T follicular helper cell (primary cell): ENCODE data around the gene ADAT3.

Source experiments
- DNase-seq: peaks from one replicate; pipeline ENCODE4 v3.0.0-alpha.2; 2020; ENCODE audit warnings: low read depth

ADAT3 gene

DNA sequence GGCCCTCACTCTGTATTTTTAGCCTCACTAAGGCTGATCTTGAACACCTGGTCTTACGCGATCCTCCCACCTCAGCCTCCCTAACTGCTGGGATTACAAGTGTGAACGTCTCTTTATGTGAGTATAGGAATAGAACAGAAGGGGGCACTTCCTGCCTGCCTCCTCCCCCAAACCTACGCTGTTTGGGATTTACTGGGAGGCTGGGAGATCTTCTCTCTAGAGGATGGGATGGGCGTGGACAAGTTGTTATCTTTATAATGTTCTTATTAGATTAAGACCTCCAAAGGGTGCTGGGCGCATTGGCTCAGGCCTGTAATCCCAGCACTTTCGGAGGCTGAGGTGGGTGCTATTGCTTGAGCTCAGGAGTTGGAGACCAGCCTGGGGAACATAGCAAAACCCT, 32.9 kb downstream of the ADAT3 start:
- no peak for DNase-seq

GRCh38 chr19:1941146-1942077, 36.2 kb downstream of the ADAT3 start, which contains the start of gene CSNK1G2:
Gene CSNK1G2, plus strand, starts transcription at chr19:1941172. Its CDS starts 28,601 bp downstream, at chr19:1969773.
- DNase-seq, result peak; percentile 19

GRCh38 chr19:1942078-1942933, 37.1 kb downstream of the ADAT3 start:
- DNase-seq, result peak; percentile 71

DNA sequence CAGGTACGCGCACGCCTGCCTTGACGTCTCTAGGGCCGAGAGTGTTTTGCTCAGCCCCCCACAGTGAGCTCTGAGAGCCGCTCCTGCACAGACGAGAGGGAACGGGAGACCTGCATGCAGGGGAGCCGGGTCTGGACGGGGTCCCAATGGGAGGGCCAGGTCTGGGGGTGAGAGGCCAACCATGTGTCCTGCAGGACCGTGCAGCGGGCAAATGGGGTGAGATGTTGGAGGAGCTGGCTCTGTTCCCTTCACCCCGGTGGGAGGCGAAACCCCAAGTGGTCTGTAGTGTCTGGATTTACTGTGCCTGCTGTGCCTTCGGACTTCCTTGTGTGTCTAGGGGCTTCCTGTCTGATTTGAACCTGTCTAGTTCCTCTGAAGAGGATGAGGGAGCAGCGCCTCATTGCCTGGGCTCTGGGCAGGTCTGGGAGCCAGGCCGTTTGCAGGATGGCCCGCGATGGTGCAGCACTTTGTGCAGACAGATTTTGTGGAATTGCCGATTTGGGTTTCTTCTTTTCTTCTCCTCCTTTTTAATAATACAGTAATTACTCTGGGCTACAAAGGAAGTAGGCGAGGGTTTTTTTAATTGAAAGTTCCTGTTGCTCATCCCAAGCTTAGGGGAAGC, 37.8 kb downstream of the ADAT3 start:
- DNase-seq, result no peak

GRCh38 chr19:1943661-1944087, 38.5 kb downstream of the ADAT3 start:
- no peak for DNase-seq

DNA sequence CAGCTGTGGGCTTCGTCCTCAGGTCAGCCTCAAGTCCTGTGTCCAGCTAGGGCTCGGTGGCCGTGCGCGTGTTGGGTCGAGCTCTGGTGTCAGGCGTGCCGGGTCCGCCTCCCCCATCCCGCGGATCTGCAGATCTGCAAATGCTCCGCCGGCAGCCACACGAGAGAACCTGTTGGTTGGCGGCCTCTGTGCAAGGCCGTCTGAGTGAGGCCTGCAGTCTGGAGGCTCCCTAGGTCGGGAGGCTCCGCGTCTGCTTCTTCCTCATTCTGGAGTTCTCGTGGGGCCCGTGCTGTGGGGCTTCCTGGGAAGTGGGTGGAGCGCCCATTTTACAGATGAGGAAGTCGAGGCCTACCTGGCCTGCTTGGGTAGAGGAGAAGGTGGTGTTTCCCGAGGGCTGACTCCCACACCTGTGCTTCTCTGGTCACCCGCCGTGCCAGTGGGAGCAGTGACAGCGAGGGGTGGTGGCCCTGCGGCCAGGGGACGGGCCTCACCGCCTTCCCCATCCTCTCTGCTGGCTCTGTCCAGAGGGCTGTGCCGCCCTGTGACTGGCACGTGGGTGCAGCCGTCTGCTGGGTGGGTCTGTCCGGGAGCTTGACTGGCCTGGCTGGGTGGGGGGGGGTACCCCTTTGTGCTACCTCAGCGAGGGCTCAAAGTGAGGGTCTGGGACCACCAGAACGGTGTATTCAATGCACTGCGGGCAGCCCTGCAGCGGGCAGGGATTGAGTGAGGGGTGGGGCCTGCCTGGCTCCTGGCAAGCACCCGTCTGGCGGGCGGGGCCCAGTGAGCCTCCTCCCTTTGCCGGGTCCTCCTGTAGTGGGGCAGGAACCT, 39.1 kb downstream of the ADAT3 start:
- DNase-seq, result no peak

GRCh38 chr19:1944916-1945561, 39.8 kb downstream of the ADAT3 start:
- no peak for DNase-seq

- DNase-seq, result peak; percentile 27
Observed at GRCh38 chr19:1945899-1946298, 40.7 kb downstream of the ADAT3 start.

DNA sequence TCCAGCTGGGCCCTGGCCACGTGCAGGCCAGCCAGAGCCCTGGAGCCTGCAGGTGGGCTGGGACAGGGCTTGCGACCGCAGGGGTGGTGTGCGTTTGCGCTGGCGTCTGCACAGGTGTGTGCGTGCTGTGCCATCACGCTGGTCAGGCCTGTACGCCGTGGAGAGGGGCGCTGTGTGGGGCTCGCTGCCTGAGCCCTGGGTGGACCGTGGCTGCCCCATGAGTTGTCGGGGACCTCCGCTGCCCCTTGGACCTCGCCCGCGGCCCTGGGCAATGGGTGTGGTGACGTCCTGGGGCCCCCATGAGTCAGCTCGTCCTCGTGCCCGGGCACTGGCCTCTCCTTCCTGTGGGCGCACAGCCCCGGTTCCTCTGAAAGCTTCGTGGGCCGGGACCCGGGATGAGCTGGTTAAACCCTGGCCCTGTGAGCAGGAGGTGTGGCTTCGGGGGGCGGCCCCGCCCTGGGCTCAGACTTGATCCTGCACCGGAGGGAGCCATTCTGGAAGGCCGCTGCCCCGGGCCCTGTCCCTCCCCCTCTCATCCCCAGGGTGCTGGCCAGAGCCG, 42.5 kb downstream of the ADAT3 start:
- DNase-seq, result no peak

DNA sequence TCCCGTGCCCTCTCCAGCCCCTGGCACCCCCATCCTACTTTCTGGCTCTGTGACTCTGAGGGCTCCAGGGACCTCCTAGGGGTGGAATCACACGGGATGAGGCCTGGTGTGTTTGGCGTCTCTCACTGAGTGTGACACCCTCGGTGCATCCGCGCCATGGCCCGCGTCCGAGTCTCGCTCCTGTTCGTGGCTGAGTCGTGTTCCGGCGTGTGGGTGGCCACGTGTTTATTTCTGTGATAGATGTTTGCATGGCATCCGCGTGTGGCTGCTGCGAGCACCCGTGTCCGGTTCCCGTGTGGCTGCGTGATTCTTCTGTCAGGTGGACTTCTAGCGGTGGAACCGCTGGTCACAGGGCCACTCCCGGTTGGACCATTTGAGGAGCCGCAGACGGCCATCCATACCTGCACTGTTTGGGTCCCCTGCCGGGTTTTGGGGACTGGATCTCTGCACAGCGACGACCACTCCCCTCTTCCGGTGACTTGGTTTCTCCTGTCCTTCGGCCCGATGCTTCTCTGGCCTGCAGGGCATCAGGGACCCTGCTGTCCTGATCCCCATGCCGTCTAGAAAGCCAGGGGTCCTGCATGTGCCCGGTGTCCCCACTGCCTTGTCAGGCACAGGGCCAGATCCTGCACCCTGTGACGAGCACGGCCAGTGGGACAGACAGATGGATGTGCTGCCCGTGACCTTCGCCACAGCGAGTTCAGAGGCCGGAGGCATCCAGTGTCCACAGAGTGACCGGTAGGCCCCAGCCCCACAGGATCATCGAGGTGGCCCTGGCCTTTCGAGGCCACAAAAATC, 44.3 kb downstream of the ADAT3 start:
- DNase-seq, result no peak

DNA sequence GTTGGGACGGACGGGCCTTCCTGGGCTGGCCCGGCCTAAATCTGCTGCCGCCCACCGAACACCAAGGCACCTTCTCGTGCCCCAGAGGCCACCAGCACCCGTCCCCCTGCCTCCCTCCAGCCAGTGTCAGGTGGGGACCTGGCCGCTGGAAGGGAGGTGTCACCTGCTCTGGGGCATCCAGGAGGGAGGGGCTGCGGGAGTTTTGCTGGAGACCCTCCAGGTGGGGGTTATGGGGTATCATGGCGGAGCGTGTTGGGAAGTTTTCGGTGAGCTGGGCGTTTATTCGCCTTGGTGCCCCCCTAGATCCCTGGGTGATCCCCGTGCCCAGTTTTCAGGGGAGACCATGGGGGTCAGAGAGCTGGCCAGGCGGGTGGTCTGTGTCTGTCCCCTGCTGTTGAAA, 45.4 kb downstream of the ADAT3 start:
- DNase-seq, result no peak

GRCh38 chr19:1952635-1953034, 47.4 kb downstream of the ADAT3 start:
- no peak for DNase-seq

DNA sequence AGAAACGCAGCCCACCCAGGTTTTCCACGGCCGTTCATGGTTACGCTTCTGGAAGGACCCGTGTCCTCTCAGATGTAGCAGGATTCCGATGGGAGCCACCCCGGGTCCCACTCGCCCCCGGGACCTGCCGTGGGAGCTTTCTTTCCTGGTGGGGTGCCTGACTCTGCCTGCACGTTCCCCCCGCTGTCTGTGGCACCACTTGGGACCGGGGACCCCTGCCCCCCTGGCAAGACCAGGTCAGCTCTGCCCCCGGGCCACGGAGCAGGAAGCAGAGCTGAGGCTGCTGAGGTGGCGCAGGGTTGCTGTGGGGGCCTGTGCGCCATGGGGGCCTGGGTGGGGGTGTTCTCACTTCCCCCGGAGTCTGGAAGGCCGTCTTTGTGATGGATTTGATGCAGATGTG, 47.8 kb downstream of the ADAT3 start:
- DNase-seq, result no peak

DNA sequence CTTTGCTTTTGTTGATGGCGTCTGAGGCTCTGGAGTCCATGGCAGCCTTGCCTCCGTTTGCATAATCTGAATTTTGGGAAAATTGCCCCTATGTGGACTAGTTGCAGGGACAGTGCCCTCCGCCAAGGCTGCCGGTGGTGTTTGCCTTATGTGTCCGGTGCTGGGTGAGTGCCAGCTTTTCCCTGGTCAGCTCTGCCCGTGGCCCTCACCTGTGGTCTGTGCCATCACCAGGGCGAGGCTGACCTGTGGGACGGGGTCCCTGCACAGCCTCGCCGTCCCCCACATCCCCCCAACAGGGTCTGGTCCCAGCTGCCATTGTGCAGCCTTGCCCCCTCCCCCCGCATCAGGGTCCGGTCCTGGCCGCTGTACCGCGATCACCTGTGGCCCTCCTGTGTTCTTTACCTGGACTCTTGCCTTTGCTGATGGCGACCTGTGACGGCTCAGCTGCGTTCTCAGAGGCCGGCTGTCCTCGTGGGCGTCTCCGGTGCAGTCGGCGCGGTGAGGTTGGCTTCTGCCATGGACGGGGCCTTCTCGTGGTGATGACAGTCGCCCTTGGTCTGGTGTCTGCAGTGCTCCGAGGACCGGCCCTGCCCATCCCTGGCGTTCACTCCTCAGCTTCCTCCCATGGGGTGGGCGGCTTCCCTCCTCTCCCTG, 48.4 kb downstream of the ADAT3 start:
- DNase-seq, result no peak

- DNase-seq, result no peak
Observed at GRCh38 chr19:1954532-1954933, 49.3 kb downstream of the ADAT3 start.

- DNase-seq, result no peak
Observed at GRCh38 chr19:1955171-1956121, 50.2 kb downstream of the ADAT3 start.

DNA sequence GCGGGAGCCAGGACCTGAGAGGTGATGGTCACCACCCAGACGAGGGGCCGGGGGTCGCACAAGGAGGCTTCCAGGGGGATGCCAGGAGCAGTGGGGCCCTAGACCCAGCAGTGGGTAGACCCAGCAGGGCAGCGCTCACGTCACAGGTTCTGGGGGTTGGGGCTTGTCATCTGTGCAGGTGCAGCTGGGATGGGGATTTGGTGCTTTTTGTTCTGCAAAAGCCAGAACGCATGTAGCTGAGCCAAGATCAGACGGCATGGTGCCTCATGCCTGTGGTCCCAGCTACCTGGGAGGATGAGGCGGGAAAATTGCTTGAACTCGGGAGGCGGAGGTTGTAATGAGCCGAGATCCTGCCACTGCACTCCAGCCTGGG, 50.9 kb downstream of the ADAT3 start:
- DNase-seq, result no peak

- DNase-seq, result no peak
Observed at GRCh38 chr19:1956868-1957492, 51.8 kb downstream of the ADAT3 start.
